ENCODE results near the gene TEC.

- TF ChIP-seq CTCF (optimal IDR thresholded peaks at IDR 0.05 in 1 of 3, IDR thresholded peaks at IDR 0.05 in 1 of 3, conservative IDR thresholded peaks at IDR 0.05 in 1 of 3; ENCODE audit: extremely low read depth in 1 of 3, insufficient read depth in 2 of 3, low read length in 3 of 3) (no peak), EZH2 (IDR thresholded peaks at IDR 0.05; ENCODE audit: low read length) (no peak)
Measured at GRCh38 chr4:48237996-48238645, 31.5 kb downstream of the TEC start.

Measured in keratinocyte (primary cell).